SK-N-SH (cell line): Measurements from ENCODE around the gene MTR. TPM values are rescaled to one million over a fixed set of nuclear protein-coding genes. Genes with fewer than 3 reads are reported as not detected.

Experiments used
- CTCF ChIA-PET: fragments of 300-600, 350-600 bp; formaldehyde crosslinking; extraction: SDS; loops from one replicate; lab custom pipeline; 2021; lab: Yijun Ruan, JAX
- POLR2A ChIA-PET: fragments of 350-600 bp; sonication (Branson Sonifier 250); formaldehyde crosslinking; extraction: SDS; loops from one replicate; lab custom pipeline; 2020; ENCODE audit warnings: antibody characterized with exemption, inconsistent platforms; lab: Yijun Ruan, JAX
- DNase-seq: peaks from one replicate; pipeline ENCODE4 v3.0.0; 2012
- H2AFZ ChIP-seq: fragments of 200-600 bp; sonication (generic); 2 replicates; pipeline ENCODE4 v1.8.1; 2016; ENCODE audit warnings: antibody characterized with exemption, mild to moderate bottlenecking, low read depth
- H3F3A ChIP-seq: fragments of 200-600 bp; sonication (generic); replicated peaks from 2 replicates; pipeline ENCODE3; 2016; ENCODE audit warnings: antibody characterized with exemption, mild to moderate bottlenecking; ENCODE audit not compliant: insufficient read depth
- H3K27ac ChIP-seq, 2 experiments: fragments of 200-500 bp in 1 of 2; fragments of 200-600 bp in 1 of 2; sonication (Bioruptor generic) in 1 of 2; sonication (generic), shearing (Covaris generic) in 1 of 2; 2 replicates each; pipeline versions ENCODE4 v1.5.1 to v1.6.1; 2014 to 2016; ENCODE audit warnings: low read depth in 2 of 2, inconsistent platforms in 1 of 2, low read length in 1 of 2, mild to moderate bottlenecking in 1 of 2, mixed read lengths in 1 of 2
- H3K27me3 ChIP-seq: fragments of 200-600 bp; sonication (generic), shearing (Covaris generic); 2 replicates; pipeline ENCODE4 v1.6.1; 2016; ENCODE audit warnings: mixed run types; ENCODE audit not compliant: insufficient read depth
- H3K36me3 ChIP-seq, 2 experiments: fragments of 200-500 bp in 1 of 2; fragments of 200-600 bp in 1 of 2; sonication (Bioruptor generic) in 1 of 2; sonication (generic) in 1 of 2; replicated peaks in 1 of 2; 2 replicates each; pipeline versions ENCODE3 to v1.5.1; 2014 to 2016; ENCODE audit warnings: low read length in 1 of 2, mild to moderate bottlenecking in 1 of 2; ENCODE audit not compliant: insufficient read depth in 2 of 2, control insufficient read depth in 1 of 2
- H3K4me1 ChIP-seq, 2 experiments: fragments of 200-500 bp in 1 of 2; fragments of 200-600 bp in 1 of 2; sonication (Bioruptor generic) in 1 of 2; sonication (generic), shearing (Covaris generic) in 1 of 2; 2 replicates each; pipeline versions ENCODE4 v1.5.1 to v1.6.1; 2014 to 2016; ENCODE audit warnings: low read depth in 1 of 2, low read length in 1 of 2, mixed run types in 1 of 2; ENCODE audit not compliant: insufficient read depth in 2 of 2, control insufficient read depth in 1 of 2
- H3K4me2 ChIP-seq: fragments of 200-600 bp; sonication (generic), shearing (Covaris generic); 2 replicates; pipeline ENCODE4 v1.6.1; 2017; ENCODE audit warnings: mixed run types
- H3K4me3 ChIP-seq, 2 experiments: fragments of 200-500 bp in 1 of 2; fragments of 200-600 bp in 1 of 2; sonication (Bioruptor generic) in 1 of 2; sonication (generic), shearing (Covaris generic) in 1 of 2; 2 replicates each; pipeline versions ENCODE4 v1.5.1 to v1.8.1; 2014 to 2016; ENCODE audit warnings: low read depth in 2 of 2, inconsistent platforms in 1 of 2, low read length in 1 of 2, mild to moderate bottlenecking in 1 of 2, mixed read lengths in 1 of 2, moderate library complexity in 1 of 2
- H3K79me2 ChIP-seq: fragments of 200-600 bp; sonication (generic); 2 replicates; pipeline ENCODE4 v1.8.1; 2017; ENCODE audit warnings: mild to moderate bottlenecking; ENCODE audit not compliant: insufficient read depth
- H3K9ac ChIP-seq: fragments of 200-600 bp; sonication (generic); 2 replicates; pipeline ENCODE4 v1.6.1; 2017; ENCODE audit warnings: mixed run types
- H3K9me2 ChIP-seq: fragments of 200-600 bp; sonication (generic); 2 replicates; pipeline ENCODE4 v1.6.1; 2017; ENCODE audit warnings: mixed run types
- H3K9me3 ChIP-seq: fragments of 200-600 bp; sonication (generic); 2 replicates; pipeline ENCODE4 v1.6.1; 2017; ENCODE audit warnings: mixed run types, mild to moderate bottlenecking, moderate library complexity
- H4K20me1 ChIP-seq: fragments of 200-600 bp; sonication (generic); 2 replicates; pipeline ENCODE4 v1.6.1; 2017; ENCODE audit warnings: mild to moderate bottlenecking, mixed run types; ENCODE audit not compliant: insufficient read depth
- EZH2phosphoT487 ChIP-seq: fragments of 200-600 bp; sonication (generic); IDR thresholded peaks from 2 replicates; pipeline ENCODE4 v1.6.1; 2017; ENCODE audit warnings: low read depth, mixed run types, mild to moderate bottlenecking, antibody characterized with exemption, moderate library complexity, borderline replicate concordance
- FOXM1 ChIP-seq: IDR thresholded peaks from 2 replicates; pipeline ENCODE4 v1.4.0; 2012; ENCODE audit warnings: low read depth, mild to moderate bottlenecking
- GABPA ChIP-seq: IDR thresholded peaks from 2 replicates; pipeline ENCODE4 v1.4.0; 2012; ENCODE audit warnings: low read depth, mild to moderate bottlenecking
- GATA2 ChIP-seq: sonication (generic); formaldehyde crosslinking; IDR thresholded peaks from 2 replicates; pipeline ENCODE4 v1.5.0; 2020; ENCODE audit warnings: mild to moderate bottlenecking, missing genetic modification reagents
- NFIC ChIP-seq: IDR thresholded peaks from 2 replicates; pipeline ENCODE4 v1.4.0; 2012; ENCODE audit warnings: borderline replicate concordance
- NRF1 ChIP-seq: IDR thresholded peaks from 2 replicates; pipeline ENCODE4 v1.6.1; 2012; ENCODE audit warnings: low read depth, mild to moderate bottlenecking, low read length
- RCOR1 ChIP-seq: fragments of 150-350 bp; IDR thresholded peaks from 2 replicates; pipeline ENCODE4 v1.6.1; 2017; ENCODE audit warnings: antibody characterized with exemption, low read length
- RXRA ChIP-seq: IDR thresholded peaks from 2 replicates; pipeline ENCODE4 v1.4.0; 2012; ENCODE audit warnings: low read depth, mild to moderate bottlenecking, borderline replicate concordance
- SMC3 ChIP-seq: IDR thresholded peaks from 2 replicates; pipeline ENCODE4 v1.6.1; 2012; ENCODE audit warnings: low read depth, low read length, improper control_type of control experiment
- TEAD4 ChIP-seq: IDR thresholded peaks from 2 replicates; pipeline ENCODE4 v1.4.0; 2012; ENCODE audit warnings: mild to moderate bottlenecking, borderline replicate concordance; ENCODE audit not compliant: insufficient read depth
- WGBS: methylation state at CpG from one replicate; pipeline ENCODE4 v1.1.6; 2017; ENCODE audit warnings: low lambda C conversion rate; 5-methylcytosine and 5-hydroxymethylcytosine counted together
- polyA plus RNA-seq, 3 experiments: library from polyadenylated mRNA; depleted of rRNA; stranded (reverse); fragments of >200 nt; gene quantifications; 2 replicates each; pipeline ENCODE4 v1.2.3, GENCODE V29; 2012
- TF ChIP-seq, protein P1 (sequence below): fragments of 150-350 bp; IDR thresholded peaks from 2 replicates; pipeline ENCODE4 v1.6.1; 2017; ENCODE audit warnings: antibody characterized with exemption, low read length, low read depth, borderline replicate concordance
- TF ChIP-seq, protein P2 (sequence below): IDR thresholded peaks from 2 replicates; pipeline ENCODE4; 2012
- TF ChIP-seq, protein P3 (sequence below): IDR thresholded peaks from 2 replicates; pipeline ENCODE4 v1.6.1; 2012; ENCODE audit warnings: mild to moderate bottlenecking, low read depth, low read length, moderate library complexity

The MTR gene
- polyA plus RNA-seq, 1 of the 3 experiments (the other 2 are of a cell fraction), result 5.4 TPM

DNA sequence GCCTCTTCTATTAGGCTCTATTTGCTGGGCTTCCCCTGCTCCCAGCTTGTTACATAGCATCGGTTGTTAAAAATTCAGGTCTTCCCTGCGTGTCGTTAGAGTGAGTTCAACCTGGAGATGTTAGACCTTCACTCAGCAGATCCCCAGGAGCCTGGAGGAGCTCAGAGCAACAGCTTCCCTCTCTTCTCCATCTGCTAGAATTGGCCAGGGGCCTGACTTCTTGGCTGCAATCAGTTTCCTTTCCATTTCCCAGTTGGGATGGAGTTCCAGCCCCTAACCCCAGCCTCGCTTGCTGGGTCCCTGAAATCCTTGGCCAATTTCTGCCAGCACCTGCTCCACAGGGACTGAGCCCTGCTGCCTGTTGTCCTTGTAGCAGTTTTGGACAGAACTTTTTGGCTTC lies 153.3 kb downstream of the MTR start:
- H4K20me1 ChIP-seq, result no peaks in the 10 kb centered on the region
- no peaks in the 10 kb centered on the region for H3K36me3 ChIP-seq
- no peaks in the 10 kb centered on the region for H3K27me3 ChIP-seq
- TF ChIP-seq RCOR1, result no peak
- TF ChIP-seq, protein P1, sequence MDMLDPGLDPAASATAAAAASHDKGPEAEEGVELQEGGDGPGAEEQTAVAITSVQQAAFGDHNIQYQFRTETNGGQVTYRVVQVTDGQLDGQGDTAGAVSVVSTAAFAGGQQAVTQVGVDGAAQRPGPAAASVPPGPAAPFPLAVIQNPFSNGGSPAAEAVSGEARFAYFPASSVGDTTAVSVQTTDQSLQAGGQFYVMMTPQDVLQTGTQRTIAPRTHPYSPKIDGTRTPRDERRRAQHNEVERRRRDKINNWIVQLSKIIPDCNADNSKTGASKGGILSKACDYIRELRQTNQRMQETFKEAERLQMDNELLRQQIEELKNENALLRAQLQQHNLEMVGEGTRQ, result no peak
- no peak for TF ChIP-seq NFIC
- TF ChIP-seq TEAD4, result no peak
- TF ChIP-seq, protein P2, sequence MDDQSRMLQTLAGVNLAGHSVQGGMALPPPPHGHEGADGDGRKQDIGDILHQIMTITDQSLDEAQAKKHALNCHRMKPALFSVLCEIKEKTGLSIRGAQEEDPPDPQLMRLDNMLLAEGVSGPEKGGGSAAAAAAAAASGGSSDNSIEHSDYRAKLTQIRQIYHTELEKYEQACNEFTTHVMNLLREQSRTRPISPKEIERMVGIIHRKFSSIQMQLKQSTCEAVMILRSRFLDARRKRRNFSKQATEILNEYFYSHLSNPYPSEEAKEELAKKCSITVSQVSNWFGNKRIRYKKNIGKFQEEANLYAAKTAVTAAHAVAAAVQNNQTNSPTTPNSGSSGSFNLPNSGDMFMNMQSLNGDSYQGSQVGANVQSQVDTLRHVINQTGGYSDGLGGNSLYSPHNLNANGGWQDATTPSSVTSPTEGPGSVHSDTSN, result no peak
- TF ChIP-seq RXRA, result no peak
- TF ChIP-seq EZH2phosphoT487, result no peak
- TF ChIP-seq GATA2 (CRISPR knock-in tag), result no peak
- no peak for TF ChIP-seq GABPA
- TF ChIP-seq FOXM1, result no peak
- TF ChIP-seq, protein P3, sequence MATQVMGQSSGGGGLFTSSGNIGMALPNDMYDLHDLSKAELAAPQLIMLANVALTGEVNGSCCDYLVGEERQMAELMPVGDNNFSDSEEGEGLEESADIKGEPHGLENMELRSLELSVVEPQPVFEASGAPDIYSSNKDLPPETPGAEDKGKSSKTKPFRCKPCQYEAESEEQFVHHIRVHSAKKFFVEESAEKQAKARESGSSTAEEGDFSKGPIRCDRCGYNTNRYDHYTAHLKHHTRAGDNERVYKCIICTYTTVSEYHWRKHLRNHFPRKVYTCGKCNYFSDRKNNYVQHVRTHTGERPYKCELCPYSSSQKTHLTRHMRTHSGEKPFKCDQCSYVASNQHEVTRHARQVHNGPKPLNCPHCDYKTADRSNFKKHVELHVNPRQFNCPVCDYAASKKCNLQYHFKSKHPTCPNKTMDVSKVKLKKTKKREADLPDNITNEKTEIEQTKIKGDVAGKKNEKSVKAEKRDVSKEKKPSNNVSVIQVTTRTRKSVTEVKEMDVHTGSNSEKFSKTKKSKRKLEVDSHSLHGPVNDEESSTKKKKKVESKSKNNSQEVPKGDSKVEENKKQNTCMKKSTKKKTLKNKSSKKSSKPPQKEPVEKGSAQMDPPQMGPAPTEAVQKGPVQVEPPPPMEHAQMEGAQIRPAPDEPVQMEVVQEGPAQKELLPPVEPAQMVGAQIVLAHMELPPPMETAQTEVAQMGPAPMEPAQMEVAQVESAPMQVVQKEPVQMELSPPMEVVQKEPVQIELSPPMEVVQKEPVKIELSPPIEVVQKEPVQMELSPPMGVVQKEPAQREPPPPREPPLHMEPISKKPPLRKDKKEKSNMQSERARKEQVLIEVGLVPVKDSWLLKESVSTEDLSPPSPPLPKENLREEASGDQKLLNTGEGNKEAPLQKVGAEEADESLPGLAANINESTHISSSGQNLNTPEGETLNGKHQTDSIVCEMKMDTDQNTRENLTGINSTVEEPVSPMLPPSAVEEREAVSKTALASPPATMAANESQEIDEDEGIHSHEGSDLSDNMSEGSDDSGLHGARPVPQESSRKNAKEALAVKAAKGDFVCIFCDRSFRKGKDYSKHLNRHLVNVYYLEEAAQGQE, result no peak
- TF ChIP-seq SMC3, result no peak
- TF ChIP-seq, all 33 proteins: peak for 0
- 49% methylated on average over 4 of the region's 4 CpGs for WGBS
- Histone ChIP-seq H3K79me2 (no peaks in the 10 kb centered on the region), H3K4me1 (no peaks in the 10 kb centered on the region; a peak in 1 of 4 replicates), H3K9me2 (no peaks in the 10 kb centered on the region), H3K4me3 (no peak overlapping the region), H2AFZ (no peak overlapping the region), H3F3A (no peaks in the 10 kb centered on the region), H3K27ac (no peak overlapping the region), H3K4me2 (no peak overlapping the region), H3K9me3 (no peaks in the 10 kb centered on the region), H3K9ac (no peak overlapping the region)
- CTCF ChIA-PET, result interaction anchor here (0.9 kb wide), 1 partner anchor 40 kb away, joined by 3 read pairs; no protein-coding TSS in a partner anchor
- DNase-seq, result no peak
- POLR2A ChIA-PET, result no interaction called here

DNA sequence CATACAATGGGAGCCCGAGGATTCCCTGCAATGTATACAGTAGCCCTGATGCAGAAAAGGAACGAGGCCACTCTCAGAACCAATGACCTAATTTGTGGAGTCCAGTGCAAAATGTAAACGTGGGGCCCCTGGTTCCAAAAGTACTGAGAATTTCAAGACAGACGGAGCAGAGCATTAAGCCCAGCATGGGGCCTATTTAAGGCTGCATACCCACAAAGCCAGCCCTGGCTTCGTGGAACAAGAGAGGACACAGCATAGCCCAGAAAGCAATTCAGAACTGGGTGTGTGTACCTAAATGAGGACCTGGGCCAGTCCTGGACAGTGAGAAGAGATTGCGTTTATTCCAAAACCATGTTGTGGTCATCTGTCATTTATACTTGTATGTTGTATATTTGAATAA lies 153.9 kb downstream of the MTR start:
- CTCF ChIA-PET, result no interaction called here
- TF ChIP-seq GATA2 (CRISPR knock-in tag), result no peak
- no peak for TF ChIP-seq NRF1
- no peaks in the 10 kb centered on the region for H3K27me3 ChIP-seq
- H3K9me2 ChIP-seq, result no peaks in the 10 kb centered on the region
- no peaks in the 10 kb centered on the region for H3K36me3 ChIP-seq
- no peaks in the 10 kb centered on the region for H3F3A ChIP-seq
- H3K9ac ChIP-seq, result no peak overlapping the region
- POLR2A ChIA-PET, result no interaction called here
- H3K4me3 ChIP-seq, result no peak overlapping the region; a peak in 1 of 4 replicates
- H3K4me2 ChIP-seq, result no peak overlapping the region
- H3K4me1 ChIP-seq, result no peaks in the 10 kb centered on the region; a peak in 1 of 4 replicates
- H2AFZ ChIP-seq, result no peak overlapping the region
- H4K20me1 ChIP-seq, result no peaks in the 10 kb centered on the region
- H3K79me2 ChIP-seq, result no peaks in the 10 kb centered on the region
- WGBS, result 32% methylated on average over 6 of the region's 6 CpGs
- H3K27ac ChIP-seq, result no peak overlapping the region
- H3K9me3 ChIP-seq, result no peaks in the 10 kb centered on the region
- DNase-seq, result no peak
